Caco-2 (cell line): Measurements from ENCODE around the gene TSPAN9. TPM values are rescaled to one million over a fixed set of nuclear protein-coding genes. Genes with fewer than 3 reads are reported as not detected.
A peak's percentile ranks its signal among the peaks of the same experiment; 100 is the strongest.

Source experiments
- BruUV-seq: library from RNA; stranded (reverse); fragments of 400-500 nt; replicated peaks from 2 replicates; lab custom pipeline; 2021; lab: Mats Ljungman, UMichigan
- CTCF ChIA-PET: fragments of 300-600 bp; sonication (Branson Sonifier 250); formaldehyde crosslinking; loops from one replicate; lab custom pipeline; 2022; ENCODE audit warnings: antibody characterized with exemption; lab: Charles Lee
- POLR2A ChIA-PET: fragments of 300-600 bp; sonication (Branson Sonifier 250); formaldehyde crosslinking; loops from one replicate; lab custom pipeline; 2022; ENCODE audit warnings: antibody characterized with exemption; lab: Charles Lee
- DNase-seq, 2 experiments: peaks; one replicate each; pipeline versions ENCODE4 v3.0.0 to v3.0.0-alpha.2; 2020 to 2022
- H3K27me3 ChIP-seq: replicated peaks from 2 replicates; pipeline ENCODE4 v1.6.0; 2011; ENCODE audit warnings: low read length; ENCODE audit not compliant: control insufficient read depth, insufficient read depth
- H3K36me3 ChIP-seq: 2 replicates; pipeline ENCODE4 v1.5.1; 2011; ENCODE audit warnings: low read length; ENCODE audit not compliant: control insufficient read depth, insufficient read depth
- H3K4me1 ChIP-seq: fragments of 250-450 bp; sonication (Bioruptor Pico); 2 replicates; pipeline ENCODE4 v1.5.1; 2020; ENCODE audit warnings: mild to moderate bottlenecking
- H3K4me3 ChIP-seq: 2 replicates; pipeline ENCODE4 v1.5.1; 2011; ENCODE audit warnings: low read depth, mild to moderate bottlenecking, control low read depth, low read length
- H3K9me3 ChIP-seq: fragments of 250-450 bp; sonication (Bioruptor Pico); 2 replicates; pipeline ENCODE4 v1.5.1; 2020; ENCODE audit warnings: mild to moderate bottlenecking, moderate library complexity
- H3K27ac Mint-ChIP-seq: one replicate; pipeline ENCODE4 v1.8.0; 2022; ENCODE audit warnings: mixed read lengths; ENCODE audit not compliant: unreplicated experiment
- H3K27me3 Mint-ChIP-seq: one replicate; pipeline ENCODE4 v1.8.0; 2022; ENCODE audit warnings: mixed read lengths; ENCODE audit not compliant: insufficient read depth, unreplicated experiment
- H3K36me3 Mint-ChIP-seq: one replicate; pipeline ENCODE4 v1.8.0; 2022; ENCODE audit warnings: mild to moderate bottlenecking, mixed read lengths; ENCODE audit not compliant: insufficient read depth, unreplicated experiment
- H3K4me1 Mint-ChIP-seq: one replicate; pipeline ENCODE4 v1.8.0; 2022; ENCODE audit warnings: low read depth, mixed read lengths; ENCODE audit not compliant: unreplicated experiment
- H3K4me3 Mint-ChIP-seq: one replicate; pipeline ENCODE4 v1.8.0; 2022; ENCODE audit warnings: mild to moderate bottlenecking, moderate library complexity, mixed read lengths; ENCODE audit not compliant: unreplicated experiment
- H3K9me3 Mint-ChIP-seq: one replicate; pipeline ENCODE4 v1.8.0; 2022; ENCODE audit warnings: mixed read lengths; ENCODE audit not compliant: unreplicated experiment
- CTCF ChIP-seq, 2 experiments: fragments of 200-600 bp in 1 of 2; IDR thresholded peaks; 1 replicate in 1 of 2; 2 replicates in 1 of 2; pipeline versions ENCODE4 v1.5.1 to v1.8.0; 2011 to 2022; ENCODE audit warnings: antibody characterized with exemption in 1 of 2, control low read depth in 1 of 2, inconsistent platforms in 1 of 2, low read depth in 1 of 2, low read length in 1 of 2, mild to moderate bottlenecking in 1 of 2, moderate library complexity in 1 of 2; ENCODE audit not compliant: insufficient read depth in 1 of 2, severe bottlenecking in 1 of 2, unreplicated experiment in 1 of 2
- intact Hi-C: fragments of 100-400 bp; cut with micrococcal nuclease; formaldehyde crosslinking; loops from one replicate; pipeline ENCODE4 v1.10.0; 2022; ENCODE audit not compliant: unreplicated experiment
- total RNA-seq: library from RNA; stranded (reverse); gene quantifications from 2 replicates; pipeline ENCODE4 v1.2.3, GENCODE V29; 2022

TSPAN9 gene
- total RNA-seq, 1 experiment from 2014 or later, result 49.1 TPM

GRCh38 chr12:3313066-3313465 is 235.9 kb downstream of the TSPAN9 start:
- Mint-ChIP-seq H3K4me1 (peaks cover 20% of the 10 kb centered on the region), H3K36me3 (peaks cover 9% of the 10 kb centered on the region), H3K27me3 (peaks cover 15% of the 10 kb centered on the region), H3K27ac (no peak overlapping the region), H3K4me3 (no peak overlapping the region), H3K9me3 (no peaks in the 10 kb centered on the region)
- no peaks in the 10 kb centered on the region for H3K27me3 ChIP-seq
- ChIA-PET POLR2A (no interaction called here), CTCF (interaction anchor here (0.6 to 3.3 kb wide), 7 partner anchors 12 to 464 kb away, joined by 3 to 85 read pairs (median 4); no protein-coding TSS in a partner anchor)
- TF ChIP-seq CTCF (IDR thresholded peaks at IDR 0.05; ENCODE audit: insufficient read depth in 1 of 2, low read depth in 1 of 2, low read length in 1 of 2, severe bottlenecking in 1 of 2, unreplicated experiment in 1 of 2), result no peak
- no TSS peak for BruUV-seq
- no peaks in the 10 kb centered on the region for H3K36me3 ChIP-seq
- intact Hi-C loops, result no loop called here
- DNase-seq, result no peak
- H3K9me3 ChIP-seq, result no peaks in the 10 kb centered on the region
- H3K4me3 ChIP-seq, result no peak overlapping the region
- H3K4me1 ChIP-seq, result peaks cover 17% of the 10 kb centered on the region

GRCh38 chr12:3313675-3314663 is 236.8 kb downstream of the TSPAN9 start:
- peak in 1 of 2 experiments; percentile 78 for TF ChIP-seq CTCF (IDR thresholded peaks at IDR 0.05; ENCODE audit: insufficient read depth in 1 of 2, low read depth in 1 of 2, low read length in 1 of 2, severe bottlenecking in 1 of 2, unreplicated experiment in 1 of 2)
- ChIA-PET CTCF (interaction anchor here (0.6 to 3.1 kb wide), 17 partner anchors 13 to 963 kb away, joined by 3 to 85 read pairs (median 3); no protein-coding TSS in a partner anchor), POLR2A (no interaction called here)
- Mint-ChIP-seq H3K4me1 (peaks cover 20% of the 10 kb centered on the region), H3K27ac (no peak overlapping the region), H3K4me3 (no peak overlapping the region), H3K36me3 (peaks cover 9% of the 10 kb centered on the region), H3K27me3 (peaks cover 13% of the 10 kb centered on the region), H3K9me3 (no peaks in the 10 kb centered on the region)
- Histone ChIP-seq H3K27me3 (no peaks in the 10 kb centered on the region), H3K36me3 (no peaks in the 10 kb centered on the region), H3K9me3 (no peaks in the 10 kb centered on the region), H3K4me1 (peaks cover 17% of the 10 kb centered on the region), H3K4me3 (no peak overlapping the region)
- intact Hi-C loops, result loop anchor here (2.0 kb wide), 1 partner anchor 19 kb away; no protein-coding TSS in a partner anchor
- DNase-seq, result peak in 1 of 2 experiments; percentile 66
- no TSS peak for BruUV-seq

GRCh38 chr12:3315201-3315661 is 238.1 kb downstream of the TSPAN9 start:
- Mint-ChIP-seq H3K4me3 (no peak overlapping the region), H3K27ac (no peak overlapping the region), H3K4me1 (peaks cover 20% of the 10 kb centered on the region), H3K9me3 (no peaks in the 10 kb centered on the region), H3K27me3 (peaks cover 15% of the 10 kb centered on the region), H3K36me3 (peaks cover 9% of the 10 kb centered on the region)
- no peak overlapping the region for H3K4me3 ChIP-seq
- POLR2A ChIA-PET, result no interaction called here
- intact Hi-C loops, result loop anchor here (2.0 kb wide), 1 partner anchor 18 kb away; no protein-coding TSS in a partner anchor
- no peak for TF ChIP-seq CTCF (IDR thresholded peaks at IDR 0.05; ENCODE audit: insufficient read depth in 1 of 2, low read depth in 1 of 2, low read length in 1 of 2, severe bottlenecking in 1 of 2, unreplicated experiment in 1 of 2)
- CTCF ChIA-PET, result interaction anchor here (0.9 to 3.1 kb wide), 7 partner anchors 14 to 488 kb away, joined by 3 to 85 read pairs (median 5); no protein-coding TSS in a partner anchor
- H3K27me3 ChIP-seq, result no peaks in the 10 kb centered on the region
- no peaks in the 10 kb centered on the region for H3K36me3 ChIP-seq
- DNase-seq, result peak; percentile 79 to 82
- BruUV-seq, result no TSS peak
- H3K4me1 ChIP-seq, result peaks cover 17% of the 10 kb centered on the region
- no peaks in the 10 kb centered on the region for H3K9me3 ChIP-seq
